GM13977 (cell line): ENCODE data around the gene GABBR2.

ENCODE experiments used
- DNase-seq: peaks from one replicate; pipeline ENCODE4 v3.0.0; 2012; ENCODE audit warnings: low spot score
- in situ Hi-C: fragments of 300-500 bp; cut with MboI; formaldehyde crosslinking; loops from one replicate; pipeline ENCODE4 v1.12.0; 2022; ENCODE audit warnings: low sequenced_read_pairs, low pct_unique_long_range_greater_than_20kb, mixed read lengths, inconsistent platforms; ENCODE audit not compliant: unreplicated experiment
- TF ChIP-seq, protein P1 (sequence below): IDR thresholded peaks from 2 replicates; pipeline ENCODE4 v1.5.1; 2012; ENCODE audit warnings: mild to moderate bottlenecking, control low read depth; ENCODE audit not compliant: insufficient read depth; ENCODE audit errors: extremely low read depth, missing control alignments

Gene GABBR2

DNA sequence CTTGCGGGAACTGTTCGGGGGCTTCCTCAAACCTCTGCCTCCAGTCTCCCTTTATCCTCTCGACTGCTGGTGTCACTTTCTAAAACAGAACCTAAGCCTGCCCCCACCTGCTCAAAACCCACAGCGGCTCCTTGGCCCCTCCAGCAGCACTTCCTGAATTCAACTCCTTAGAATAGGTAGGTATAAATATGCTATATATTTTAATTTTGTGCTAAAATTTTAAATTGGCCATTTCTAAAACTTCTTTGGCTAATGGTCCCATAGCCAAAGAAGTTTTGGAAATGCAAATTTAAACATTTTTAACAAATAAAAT, 381.5 kb downstream of the GABBR2 start:
- in situ Hi-C loops, result no loop called here
- TF ChIP-seq, protein P1, sequence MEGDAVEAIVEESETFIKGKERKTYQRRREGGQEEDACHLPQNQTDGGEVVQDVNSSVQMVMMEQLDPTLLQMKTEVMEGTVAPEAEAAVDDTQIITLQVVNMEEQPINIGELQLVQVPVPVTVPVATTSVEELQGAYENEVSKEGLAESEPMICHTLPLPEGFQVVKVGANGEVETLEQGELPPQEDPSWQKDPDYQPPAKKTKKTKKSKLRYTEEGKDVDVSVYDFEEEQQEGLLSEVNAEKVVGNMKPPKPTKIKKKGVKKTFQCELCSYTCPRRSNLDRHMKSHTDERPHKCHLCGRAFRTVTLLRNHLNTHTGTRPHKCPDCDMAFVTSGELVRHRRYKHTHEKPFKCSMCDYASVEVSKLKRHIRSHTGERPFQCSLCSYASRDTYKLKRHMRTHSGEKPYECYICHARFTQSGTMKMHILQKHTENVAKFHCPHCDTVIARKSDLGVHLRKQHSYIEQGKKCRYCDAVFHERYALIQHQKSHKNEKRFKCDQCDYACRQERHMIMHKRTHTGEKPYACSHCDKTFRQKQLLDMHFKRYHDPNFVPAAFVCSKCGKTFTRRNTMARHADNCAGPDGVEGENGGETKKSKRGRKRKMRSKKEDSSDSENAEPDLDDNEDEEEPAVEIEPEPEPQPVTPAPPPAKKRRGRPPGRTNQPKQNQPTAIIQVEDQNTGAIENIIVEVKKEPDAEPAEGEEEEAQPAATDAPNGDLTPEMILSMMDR, result no peak
- no peak for DNase-seq

DNA sequence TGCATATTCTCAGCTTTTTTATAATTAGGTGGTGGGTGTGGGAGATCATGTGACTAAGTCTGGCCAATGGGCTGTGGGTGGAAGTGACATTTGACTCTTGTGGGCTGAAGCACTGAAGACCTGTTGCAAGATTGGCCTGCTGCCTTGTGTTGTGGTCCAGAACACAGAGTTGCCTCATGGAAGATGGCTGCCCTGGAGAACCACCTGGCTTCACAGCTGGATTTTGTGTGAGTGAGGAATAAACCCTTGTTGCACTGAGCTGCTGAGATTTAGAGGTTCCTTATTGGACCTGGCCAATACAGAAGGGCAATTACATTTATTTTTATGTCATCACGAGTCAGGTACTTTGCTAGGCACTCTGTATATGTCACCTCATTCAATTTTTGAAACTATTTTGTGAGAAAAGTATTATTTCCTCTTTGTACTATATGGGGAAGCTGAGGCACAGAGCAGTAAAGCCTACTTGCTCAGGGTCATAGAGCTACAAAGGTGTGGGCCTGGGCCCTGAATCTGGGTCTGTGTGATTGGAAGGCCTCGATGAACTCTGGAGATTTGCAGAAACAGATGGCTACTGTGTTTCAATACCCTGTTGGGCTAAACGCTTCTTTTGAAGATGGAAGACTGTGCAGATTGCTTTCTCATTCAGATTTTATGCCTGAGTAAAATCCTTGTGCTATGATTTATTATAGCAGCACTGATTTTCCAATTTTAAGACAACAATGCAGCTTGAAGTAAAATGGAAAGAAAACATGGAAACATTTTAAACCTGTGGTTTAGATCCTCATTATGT, 382.1 kb downstream of the GABBR2 start:
- TF ChIP-seq, protein P1, result no peak
- in situ Hi-C loops, result no loop called here
- no peak for DNase-seq

DNA sequence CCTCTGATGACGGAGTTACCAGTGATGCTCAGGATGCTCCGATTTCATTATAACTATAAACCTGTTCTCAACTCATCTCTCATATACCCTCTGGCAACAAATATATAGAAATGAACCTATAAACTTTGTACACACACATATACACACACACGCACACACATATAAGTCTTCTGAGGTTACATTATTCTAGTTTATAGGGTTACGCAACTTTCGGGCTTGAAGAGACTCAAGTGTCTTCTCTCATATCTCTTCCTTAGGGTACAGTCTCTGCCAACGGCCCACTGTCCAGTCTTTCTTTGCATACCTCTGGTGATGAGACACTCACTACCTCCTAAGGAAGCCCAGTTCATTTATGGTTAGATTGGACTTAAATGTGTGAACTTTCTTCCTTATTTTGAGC, 383.9 kb downstream of the GABBR2 start:
- DNase-seq, result no peak
- in situ Hi-C loops, result no loop called here
- TF ChIP-seq, protein P1, result no peak

DNA sequence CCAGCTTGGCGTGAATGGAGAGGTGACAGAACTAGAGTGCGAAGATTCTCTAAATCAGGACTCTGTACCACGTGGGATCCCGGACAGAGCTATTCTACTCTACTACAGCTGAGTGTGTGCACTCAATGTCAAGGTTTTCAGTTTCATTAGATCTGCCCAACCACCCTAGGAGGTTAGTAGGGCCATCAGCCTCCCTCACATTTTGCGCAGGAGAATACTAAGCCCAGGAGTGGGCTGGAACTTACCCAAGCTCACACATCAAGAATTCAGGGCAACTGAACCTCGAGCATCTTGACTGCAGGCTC, 385.0 kb downstream of the GABBR2 start:
- DNase-seq, result no peak
- TF ChIP-seq, protein P1, result no peak
- in situ Hi-C loops, result no loop called here

DNA sequence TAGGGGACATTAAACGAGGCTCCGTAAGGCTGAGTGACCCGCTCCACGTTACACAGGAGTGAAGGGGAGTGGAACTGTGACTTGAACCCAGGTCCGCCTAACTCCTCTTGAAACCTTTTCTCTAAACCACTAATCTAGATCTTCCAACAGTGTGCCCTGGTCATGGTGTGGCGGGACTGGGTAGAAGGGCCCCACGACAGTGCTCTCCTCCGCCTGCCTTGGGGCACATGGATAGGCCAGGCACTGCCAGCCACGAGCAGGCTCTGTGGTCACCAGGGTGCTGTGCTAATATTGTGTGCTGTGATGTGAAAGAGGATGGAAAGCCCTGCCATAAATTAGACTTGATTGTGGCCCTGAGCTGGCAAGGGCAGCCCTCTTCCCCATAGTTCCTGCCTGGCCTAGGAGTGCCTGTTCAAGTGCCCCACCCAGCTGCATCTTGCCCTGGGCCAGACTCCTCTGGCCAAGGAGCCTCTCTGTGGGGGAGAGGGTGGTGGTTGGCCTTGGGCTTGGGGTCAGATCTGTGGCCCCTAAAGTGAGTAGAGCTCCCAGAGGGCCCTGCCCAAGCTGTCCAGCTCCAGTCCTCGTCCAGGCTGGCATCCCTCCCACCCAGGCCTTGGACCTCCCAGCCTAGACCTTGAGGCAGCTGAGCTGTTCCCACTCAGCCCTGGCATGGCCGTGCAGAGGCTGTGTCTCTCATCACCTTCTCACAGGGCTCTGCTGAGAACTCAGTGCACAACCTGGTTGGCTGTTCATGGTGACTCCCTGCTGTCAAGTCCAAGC, 385.5 kb downstream of the GABBR2 start:
- TF ChIP-seq, protein P1, result no peak
- in situ Hi-C loops, result no loop called here
- DNase-seq, result no peak

DNA sequence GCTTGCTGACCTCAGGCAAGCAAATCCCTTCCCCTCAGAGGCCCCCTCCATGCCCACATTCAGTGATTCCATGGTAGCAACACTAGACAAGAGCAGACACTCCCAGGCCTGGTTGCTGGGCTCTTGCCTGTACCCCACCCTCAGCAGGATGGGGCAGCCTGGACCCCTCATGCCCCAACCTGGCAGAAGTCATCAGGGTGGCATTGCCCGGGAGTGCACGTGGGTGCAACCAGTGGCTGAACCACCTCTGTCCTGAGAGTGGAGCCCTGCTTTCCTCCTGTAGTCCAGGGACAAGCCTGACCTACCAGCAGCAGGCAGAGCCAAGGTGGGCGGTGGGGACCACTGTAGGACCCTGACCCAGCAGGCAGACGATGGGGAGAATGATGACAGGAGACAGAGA, 387.5 kb downstream of the GABBR2 start:
- in situ Hi-C loops, result no loop called here
- no peak for DNase-seq

More for the DNA sequence above, 387.5 kb downstream of the GABBR2 start:
- TF ChIP-seq, protein P1, result no peak
